Fibroblast of lung (primary cell): ENCODE results near the gene MYLK. TPM values are rescaled to one million over a fixed set of nuclear protein-coding genes. Genes with fewer than 3 reads are reported as not detected.

ENCODE experiments used
- DNase-seq, 2 donors: peaks; one replicate each; pipeline versions ENCODE4 v3.0.0 to v3.0.0-alpha.2; 2010; ENCODE audit warnings: low read depth in 2 of 2
- H2AFZ ChIP-seq: 2 replicates; pipeline ENCODE4 v1.5.1; 2012; ENCODE audit warnings: low read length, control low read depth, inconsistent platforms
- H3K27ac ChIP-seq: 2 replicates; pipeline ENCODE4 v1.5.1; 2011; ENCODE audit warnings: low read length, control low read depth; ENCODE audit not compliant: insufficient read depth
- H3K27me3 ChIP-seq: 2 replicates; pipeline ENCODE4 v1.5.1; 2011; ENCODE audit warnings: mild to moderate bottlenecking, low read length; ENCODE audit not compliant: control insufficient read depth, insufficient read depth
- H3K36me3 ChIP-seq: 2 replicates; pipeline ENCODE4 v1.5.1; 2011; ENCODE audit warnings: low read length; ENCODE audit not compliant: control insufficient read depth, insufficient read depth
- H3K4me1 ChIP-seq: 2 replicates; pipeline ENCODE4 v1.5.1; 2011; ENCODE audit warnings: low read length; ENCODE audit not compliant: control insufficient read depth, insufficient read depth; ENCODE audit errors: extremely low read depth
- H3K4me2 ChIP-seq: 2 replicates; pipeline ENCODE4 v1.5.1; 2011; ENCODE audit warnings: low read length, control low read depth; ENCODE audit not compliant: insufficient read depth; ENCODE audit errors: extremely low read depth
- H3K4me3 ChIP-seq, 4 experiments: fragments of 200-600 bp in 1 of 4; sonication (generic) in 1 of 4; replicated peaks in 1 of 4; 2 replicates each; pipeline ENCODE4 v1.5.1; 2011 to 2016; ENCODE audit warnings: low read length in 4 of 4, low read depth in 3 of 4, mild to moderate bottlenecking in 3 of 4, control low read depth in 2 of 4, inconsistent platforms in 1 of 4, mixed read lengths in 1 of 4; ENCODE audit not compliant: insufficient read depth in 1 of 4; ENCODE audit errors: control extremely low read depth in 1 of 4
- H3K79me2 ChIP-seq: 2 replicates; pipeline ENCODE4 v1.5.1; 2012; ENCODE audit warnings: mild to moderate bottlenecking, low read length, inconsistent platforms; ENCODE audit not compliant: control insufficient read depth, insufficient read depth
- H3K9ac ChIP-seq: 2 replicates; pipeline ENCODE4 v1.5.1; 2011; ENCODE audit warnings: mild to moderate bottlenecking, low read length, control low read depth; ENCODE audit not compliant: insufficient read depth
- H3K9me3 ChIP-seq: 2 replicates; pipeline ENCODE4 v1.5.1; 2012; ENCODE audit warnings: low read depth, low read length; ENCODE audit not compliant: control insufficient read depth, insufficient read depth
- H4K20me1 ChIP-seq: 2 replicates; pipeline ENCODE4 v1.5.1; 2011; ENCODE audit warnings: low read length; ENCODE audit not compliant: control insufficient read depth, insufficient read depth; ENCODE audit errors: extremely low read depth
- EZH2 ChIP-seq: IDR thresholded peaks from 2 replicates; pipeline ENCODE4 v1.5.1; 2012; ENCODE audit warnings: low read length, control low read depth, mild to moderate bottlenecking; ENCODE audit errors: missing control alignments
- polyA plus RNA-seq, 2 donors: library from polyadenylated mRNA; depleted of rRNA in 1 of 2; stranded (reverse) in 1 of 2; unstranded in 1 of 2; fragments of >200 nt; gene quantifications; 2 replicates each; pipeline ENCODE4 v1.2.1, GENCODE V29; 2011 to 2012; ENCODE audit warnings: missing spikeins in 1 of 2
- total RNA-seq: library from RNA; depleted of rRNA; stranded (reverse); fragments of >200 nt; gene quantifications from 2 replicates; pipeline ENCODE4 v1.2.1, GENCODE V29; 2014
- TF ChIP-seq, protein P1 (sequence below), 2 donors: IDR thresholded peaks in 1 of 2; conservative IDR thresholded peaks in 1 of 2; 1 replicate in 1 of 2; 2 replicates in 1 of 2; pipeline ENCODE4 v1.5.1; 2011 to 2012; ENCODE audit warnings: low read length in 2 of 2, control low read depth in 1 of 2, inconsistent platforms in 1 of 2, low read depth in 1 of 2, mild to moderate bottlenecking in 1 of 2

The MYLK gene
- total and polyA plus RNA-seq, 2 donors (not counting 1 experiment from before 2014, with no cell fraction given), result 918 to 941 TPM

DNA sequence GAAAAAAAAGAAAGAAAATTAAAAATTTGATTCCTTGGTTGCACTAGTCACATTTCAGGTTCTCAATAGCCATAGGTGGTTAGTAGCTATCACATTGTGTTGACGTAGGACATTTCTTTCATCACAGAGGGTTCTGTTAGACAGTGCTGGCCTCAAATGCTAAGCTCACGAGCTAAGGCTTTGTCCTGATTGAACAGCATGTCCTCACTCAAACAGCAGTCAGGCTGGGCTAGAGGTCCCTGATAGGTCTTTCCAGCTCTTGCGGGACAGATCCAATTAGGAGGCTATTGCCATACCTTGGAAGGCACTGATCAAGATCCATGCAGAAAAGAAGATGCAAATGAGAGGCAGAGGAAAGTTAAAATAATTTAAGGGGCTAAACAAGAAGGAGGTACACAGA, 213.4 kb downstream of the MYLK start:
- Histone ChIP-seq H3K36me3 (peaks cover 23% of the 10 kb centered on the region), H3K4me2 (no peak overlapping the region), H3K9me3 (no peaks in the 10 kb centered on the region)

DNA sequence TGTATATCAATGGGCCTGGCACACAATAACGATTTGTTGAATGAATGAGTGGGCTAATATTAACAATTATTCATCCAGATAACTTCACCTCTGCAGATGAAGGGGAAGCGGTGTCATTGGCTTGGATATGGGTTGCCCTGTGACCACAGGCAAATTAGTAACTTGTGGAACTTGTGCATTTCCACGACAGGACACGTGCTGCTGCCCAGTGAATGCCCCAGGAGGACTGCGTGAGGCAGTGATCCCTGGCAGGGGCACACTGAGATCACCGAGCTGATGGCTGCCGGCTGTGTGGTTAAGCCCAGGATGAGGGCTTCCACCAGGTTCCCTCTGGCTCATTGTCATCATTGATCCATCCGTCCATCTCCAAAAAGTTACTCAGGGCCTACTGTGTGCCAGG, 215.2 kb downstream of the MYLK start:
- no peak overlapping the region for H3K27ac ChIP-seq
- TF ChIP-seq EZH2, result no peak
- TF ChIP-seq, protein P1, sequence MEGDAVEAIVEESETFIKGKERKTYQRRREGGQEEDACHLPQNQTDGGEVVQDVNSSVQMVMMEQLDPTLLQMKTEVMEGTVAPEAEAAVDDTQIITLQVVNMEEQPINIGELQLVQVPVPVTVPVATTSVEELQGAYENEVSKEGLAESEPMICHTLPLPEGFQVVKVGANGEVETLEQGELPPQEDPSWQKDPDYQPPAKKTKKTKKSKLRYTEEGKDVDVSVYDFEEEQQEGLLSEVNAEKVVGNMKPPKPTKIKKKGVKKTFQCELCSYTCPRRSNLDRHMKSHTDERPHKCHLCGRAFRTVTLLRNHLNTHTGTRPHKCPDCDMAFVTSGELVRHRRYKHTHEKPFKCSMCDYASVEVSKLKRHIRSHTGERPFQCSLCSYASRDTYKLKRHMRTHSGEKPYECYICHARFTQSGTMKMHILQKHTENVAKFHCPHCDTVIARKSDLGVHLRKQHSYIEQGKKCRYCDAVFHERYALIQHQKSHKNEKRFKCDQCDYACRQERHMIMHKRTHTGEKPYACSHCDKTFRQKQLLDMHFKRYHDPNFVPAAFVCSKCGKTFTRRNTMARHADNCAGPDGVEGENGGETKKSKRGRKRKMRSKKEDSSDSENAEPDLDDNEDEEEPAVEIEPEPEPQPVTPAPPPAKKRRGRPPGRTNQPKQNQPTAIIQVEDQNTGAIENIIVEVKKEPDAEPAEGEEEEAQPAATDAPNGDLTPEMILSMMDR (conservative IDR thresholded peaks at IDR 0.05 in 1 of 2, IDR thresholded peaks at IDR 0.05 in 1 of 2; ENCODE audit: low read depth in 1 of 2, low read length in 2 of 2), result no peak
- no peak for DNase-seq
- H3K27me3 ChIP-seq, result no peaks in the 10 kb centered on the region
- no peaks in the 10 kb centered on the region for H3K79me2 ChIP-seq
- H4K20me1 ChIP-seq, result no peaks in the 10 kb centered on the region
- no peak overlapping the region for H3K4me3 ChIP-seq
- peaks cover 22% of the 10 kb centered on the region for H3K36me3 ChIP-seq
- no peak overlapping the region for H3K9ac ChIP-seq
- no peak overlapping the region for H2AFZ ChIP-seq
- H3K4me1 ChIP-seq, result peaks cover 7% of the 10 kb centered on the region
- H3K9me3 ChIP-seq, result no peaks in the 10 kb centered on the region
- no peak overlapping the region for H3K4me2 ChIP-seq

More for the DNA sequence above, 213.4 kb downstream of the MYLK start:
- Histone ChIP-seq H3K27me3 (no peaks in the 10 kb centered on the region), H4K20me1 (no peaks in the 10 kb centered on the region), H3K27ac (no peak overlapping the region), H2AFZ (no peak overlapping the region), H3K9ac (no peak overlapping the region), H3K4me1 (peaks cover 5% of the 10 kb centered on the region), H3K4me3 (no peak overlapping the region), H3K79me2 (no peaks in the 10 kb centered on the region)
- DNase-seq, result no peak
- no peak for TF ChIP-seq EZH2
- TF ChIP-seq, protein P1 (conservative IDR thresholded peaks at IDR 0.05 in 1 of 2, IDR thresholded peaks at IDR 0.05 in 1 of 2; ENCODE audit: low read depth in 1 of 2, low read length in 2 of 2), result no peak

DNA sequence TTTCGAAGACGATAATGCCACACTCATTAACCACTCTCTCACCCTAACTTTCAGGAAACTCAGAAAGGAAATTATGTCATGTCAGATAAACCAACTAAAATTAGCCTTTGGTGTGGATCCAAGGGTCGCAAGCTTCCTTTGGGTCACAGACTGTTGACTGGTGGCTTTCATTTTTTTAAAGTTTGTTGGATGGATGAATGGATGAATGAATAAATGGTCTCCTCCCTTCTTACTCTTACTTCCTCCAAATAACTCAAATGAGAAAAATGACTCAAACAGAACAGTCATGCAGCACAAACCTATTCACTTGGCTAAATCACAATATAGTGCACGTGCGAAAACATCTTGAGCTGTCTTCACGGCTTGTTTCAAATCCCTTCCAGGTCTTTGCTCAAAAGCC, 216.3 kb downstream of the MYLK start:
- no peak overlapping the region for H3K27ac ChIP-seq
- H3K9ac ChIP-seq, result no peak overlapping the region
- TF ChIP-seq, protein P1 (conservative IDR thresholded peaks at IDR 0.05 in 1 of 2, IDR thresholded peaks at IDR 0.05 in 1 of 2; ENCODE audit: low read depth in 1 of 2, low read length in 2 of 2), result no peak
- TF ChIP-seq EZH2, result no peak
- no peaks in the 10 kb centered on the region for H4K20me1 ChIP-seq
- H2AFZ ChIP-seq, result no peak overlapping the region
- H3K36me3 ChIP-seq, result peaks cover 26% of the 10 kb centered on the region
- H3K4me2 ChIP-seq, result no peak overlapping the region
- H3K4me3 ChIP-seq, result no peak overlapping the region
- H3K79me2 ChIP-seq, result no peaks in the 10 kb centered on the region
- H3K4me1 ChIP-seq, result peaks cover 7% of the 10 kb centered on the region
- H3K9me3 ChIP-seq, result no peaks in the 10 kb centered on the region
- no peaks in the 10 kb centered on the region for H3K27me3 ChIP-seq
- peak in 1 of 2 donors; percentile 79 for DNase-seq
